Inferior parietal cortex (tissue), 1 donor: ENCODE measurements around the gene IGF1.

Experiments
- DNase-seq: peaks from one replicate; pipeline ENCODE4 v3.0.0-alpha.2; 2016; ENCODE audit errors: extremely low spot score

The IGF1 gene

DNA sequence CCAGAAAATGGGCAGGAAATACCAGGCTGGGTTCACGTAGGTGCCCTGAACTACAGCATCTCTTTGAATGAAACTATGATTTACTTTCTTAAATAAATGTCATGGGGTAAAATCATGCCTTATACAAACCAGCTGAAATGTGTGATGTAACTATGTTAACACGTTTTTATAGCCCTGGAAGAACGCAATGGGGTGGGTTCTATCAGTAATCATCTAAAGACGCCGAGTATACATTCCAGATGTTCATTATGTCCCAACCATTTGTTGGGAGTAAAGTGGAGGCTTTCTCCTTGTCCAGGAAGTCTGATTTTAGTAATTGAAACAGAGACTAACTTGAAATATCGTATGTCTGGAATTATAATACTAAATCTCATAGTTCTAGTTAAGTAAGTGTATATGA lies 16.2 kb upstream of the IGF1 start:
- no peak for DNase-seq

DNA sequence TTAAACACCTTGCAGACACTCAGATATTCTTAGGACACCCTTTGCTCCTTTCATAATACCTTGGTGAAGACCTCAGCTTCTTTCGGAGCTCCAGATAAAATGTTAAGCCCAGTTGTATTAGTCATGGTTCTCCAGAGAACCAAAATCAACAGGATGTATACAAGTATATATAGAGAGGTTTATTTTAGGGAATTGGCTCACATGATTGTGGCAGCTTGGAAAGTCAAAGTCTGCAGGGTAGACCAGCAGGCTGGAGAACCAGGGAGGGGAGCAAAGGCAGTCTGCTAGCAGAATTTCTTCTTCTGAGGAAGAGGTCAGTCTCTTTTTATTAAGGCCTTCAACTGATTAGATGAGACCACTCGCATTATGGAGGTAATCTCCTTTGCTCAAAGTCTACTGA lies 6.9 kb upstream of the IGF1 start:
- DNase-seq, result no peak

DNA sequence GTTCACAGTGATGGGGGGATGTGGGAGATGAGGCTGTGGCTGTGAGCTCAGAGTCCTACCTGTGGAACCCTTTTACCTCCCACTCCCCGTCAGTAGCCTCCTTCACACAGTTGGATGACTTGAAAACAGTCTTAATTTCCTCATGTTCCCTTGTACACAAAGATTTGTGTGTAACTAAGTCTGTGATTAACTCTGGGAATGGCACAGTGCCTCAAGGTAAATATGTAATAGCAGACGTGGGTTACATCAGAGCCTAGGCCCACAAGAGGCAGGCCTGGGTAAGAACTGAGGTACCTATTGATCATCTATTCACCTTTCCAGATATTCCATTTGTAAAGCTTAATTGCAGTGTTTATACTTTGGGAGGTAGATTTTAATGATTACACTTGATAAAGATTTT lies 5.8 kb upstream of the IGF1 start:
- no peak for DNase-seq

DNA sequence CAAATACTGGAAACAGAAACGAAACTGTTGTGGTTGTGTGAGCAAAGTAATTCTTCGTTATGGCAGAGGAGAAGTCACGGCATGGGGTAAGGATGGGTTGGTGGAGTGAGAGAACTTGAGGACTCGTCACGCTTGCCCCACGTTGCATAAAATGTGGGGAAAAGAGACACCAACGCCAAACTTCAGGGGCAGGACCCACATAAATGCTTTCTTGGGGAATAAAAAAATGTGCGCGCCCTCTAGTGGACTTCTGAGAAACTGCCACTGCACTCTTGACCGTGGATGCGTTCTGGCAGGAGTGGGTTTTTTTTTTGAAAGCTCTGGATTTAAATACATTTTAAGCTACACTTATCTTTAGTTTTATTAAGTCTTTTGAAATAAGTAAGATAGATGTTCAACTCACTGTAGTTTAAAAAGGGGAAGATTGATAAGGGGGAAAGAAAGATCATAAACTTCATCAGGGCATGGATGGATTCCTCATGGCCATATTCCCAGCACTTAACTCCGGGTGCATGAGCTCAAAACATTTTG lies 4.1 kb upstream of the IGF1 start:
- peak; percentile 78 for DNase-seq

DNA sequence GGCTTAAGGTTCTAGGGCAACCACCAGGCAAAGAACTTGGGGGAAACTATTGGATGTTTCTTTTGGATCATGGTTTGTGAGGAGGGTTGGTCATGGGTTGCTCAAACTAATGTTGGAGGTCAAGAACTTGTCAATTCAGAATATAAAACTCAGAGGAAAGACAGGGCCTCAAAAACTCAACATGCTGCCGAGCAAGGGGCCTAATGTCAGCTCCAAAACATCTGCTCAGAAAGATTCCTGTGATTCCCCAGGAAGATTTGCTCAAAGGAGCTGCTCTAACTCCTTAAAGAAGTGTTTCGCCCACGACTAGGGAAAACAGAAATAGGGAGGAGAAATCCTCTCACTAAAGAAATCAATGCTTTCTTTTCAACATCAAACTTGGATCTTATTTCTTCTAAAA lies 3.7 kb upstream of the IGF1 start:
- no peak for DNase-seq

GRCh38 chr12:102483466-102483865 lies 3.1 kb upstream of the IGF1 start:
- DNase-seq, result no peak

DNA sequence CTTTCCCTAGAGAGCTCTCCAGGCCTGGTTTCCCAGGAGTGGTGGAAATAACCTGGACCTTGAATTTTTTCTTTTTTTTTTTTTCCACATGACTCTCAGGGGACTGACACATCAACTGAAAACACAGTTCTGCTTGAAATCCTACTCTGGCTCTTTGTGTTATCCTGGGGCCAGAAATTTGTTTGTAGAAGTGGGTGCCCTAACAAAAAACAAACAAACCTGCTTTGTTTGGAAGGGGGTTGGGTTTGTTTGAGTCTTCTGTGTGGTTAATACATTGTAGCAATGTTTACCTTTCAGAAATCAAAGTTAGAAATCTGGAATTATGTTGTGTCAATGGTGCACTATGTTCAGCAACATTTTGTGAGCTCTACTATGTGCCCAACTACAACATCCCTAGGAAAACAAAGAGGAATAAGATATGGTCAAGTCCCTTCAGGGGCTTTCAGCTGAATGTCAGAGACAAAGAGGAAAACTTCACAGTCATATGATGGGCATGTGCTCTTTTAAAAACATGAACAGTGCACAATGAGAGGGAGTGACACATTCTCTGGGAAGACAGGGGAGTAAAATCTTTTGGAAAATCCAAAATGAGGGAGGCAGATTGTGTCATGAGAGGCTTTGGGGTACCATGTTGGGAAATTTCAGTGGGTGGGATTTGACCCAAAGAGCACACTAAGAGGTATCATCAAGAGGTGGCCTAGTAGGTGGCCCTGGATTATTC lies 1.5 kb upstream of the IGF1 start:
- DNase-seq, result no peak

- peak; percentile 31 for DNase-seq
These were observed 424 bp downstream of the IGF1 start for GRCh38 chr12:102479939-102480338.

DNA sequence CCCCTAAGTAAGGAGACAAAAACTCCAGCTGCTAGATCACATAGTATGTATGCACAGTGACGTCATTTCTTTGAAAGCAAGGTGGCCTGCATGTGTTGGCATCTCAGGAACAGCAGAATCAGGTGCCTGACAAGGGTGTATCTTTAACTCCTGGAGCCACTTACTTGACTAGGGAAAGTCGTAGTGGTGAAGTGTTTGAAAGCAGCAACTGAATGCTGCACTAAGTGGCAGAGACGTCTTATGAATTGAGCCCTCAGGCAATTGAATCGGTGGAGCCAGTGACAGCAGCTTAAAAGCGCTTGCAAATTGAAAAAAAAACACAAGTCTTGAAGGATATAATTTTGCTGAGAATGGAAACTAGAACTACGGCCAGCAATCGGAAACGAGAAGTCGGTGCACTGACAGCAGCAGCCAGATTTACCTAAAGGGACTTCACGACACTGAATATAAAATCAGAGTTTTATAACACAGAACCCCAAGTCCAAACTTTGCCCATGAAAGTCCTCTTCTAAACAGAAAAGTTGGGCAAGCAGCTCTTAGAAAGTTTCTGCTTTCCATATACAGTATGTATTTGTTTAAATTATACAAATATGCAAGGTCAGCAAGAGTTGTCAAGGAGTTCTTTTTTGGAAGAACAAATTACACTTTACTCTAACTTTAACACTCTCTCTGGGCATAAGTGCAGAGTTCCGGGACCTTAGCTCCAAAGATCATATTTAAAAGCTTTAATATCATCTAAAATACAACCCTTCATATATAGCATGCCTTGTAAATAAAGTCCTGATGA lies 1.1 kb downstream of the IGF1 start:
- peak; percentile 43 for DNase-seq

GRCh38 chr12:102478405-102479098 lies 1.8 kb downstream of the IGF1 start:
- no peak for DNase-seq

DNA sequence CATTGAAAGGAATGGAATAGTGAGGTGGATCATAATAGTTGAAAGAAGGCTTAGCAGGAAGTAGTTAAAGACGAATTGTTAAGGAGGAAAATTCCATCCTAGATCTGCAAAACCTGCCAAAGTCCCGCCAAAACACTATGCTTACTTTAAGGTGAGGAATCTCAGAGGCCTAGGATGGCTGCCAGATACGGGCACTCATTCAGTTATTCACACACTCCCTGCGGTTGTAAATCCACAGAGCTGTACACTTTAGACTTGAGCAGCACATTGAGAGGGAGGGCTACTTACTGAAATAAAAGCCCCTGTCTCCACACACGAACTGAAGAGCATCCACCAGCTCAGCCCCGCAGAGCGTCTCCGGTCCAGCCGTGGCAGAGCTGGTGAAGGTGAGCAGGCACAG lies 5.0 kb downstream of the IGF1 start:
- no peak for DNase-seq

DNA sequence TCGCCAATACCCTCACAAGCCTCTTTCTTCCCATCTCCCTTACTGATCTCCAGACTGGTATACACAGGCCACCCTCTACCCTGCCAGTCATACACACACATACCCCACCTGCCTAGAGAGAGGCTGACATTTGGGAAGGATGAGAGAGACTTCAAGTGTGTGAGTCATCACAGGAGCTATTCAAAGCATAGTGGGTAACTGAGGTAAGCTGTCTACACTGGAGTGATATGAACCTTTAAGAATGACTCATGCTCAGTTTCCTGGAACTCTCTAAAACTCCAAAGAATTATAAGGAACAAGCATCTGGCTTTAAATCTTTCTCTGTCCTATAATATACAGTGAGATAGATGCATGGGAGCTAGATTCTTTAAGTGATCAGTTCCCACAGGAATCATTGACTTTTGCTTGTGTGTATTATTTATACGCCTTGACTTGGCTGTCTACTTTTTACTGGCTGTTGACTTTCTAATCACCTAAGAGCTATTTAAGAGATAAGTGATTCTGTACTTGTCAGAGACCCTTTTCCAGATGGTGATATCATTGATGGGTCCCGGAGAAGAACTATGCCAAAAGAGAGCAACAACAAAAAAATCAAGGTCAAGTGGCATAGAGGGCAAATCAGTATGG lies 5.8 kb downstream of the IGF1 start:
- DNase-seq, result no peak

DNA sequence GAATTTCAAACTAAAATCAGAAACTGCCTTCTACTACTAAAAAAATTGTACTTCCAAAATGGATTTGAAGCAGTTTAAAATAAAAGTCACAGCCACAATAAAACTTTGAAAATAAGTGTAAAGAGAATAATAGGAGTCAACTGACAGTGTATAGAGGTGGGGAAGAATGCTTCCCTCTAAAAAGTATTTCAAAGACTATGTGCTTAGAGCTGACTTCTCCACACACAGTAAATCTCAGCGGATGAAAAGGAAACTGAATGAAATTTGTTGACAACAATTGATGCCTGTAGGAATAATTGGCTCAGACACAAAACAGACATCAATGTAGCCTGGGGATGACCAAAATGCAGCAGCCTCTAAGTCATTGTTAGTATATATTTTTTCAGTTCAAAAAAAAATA lies 7.9 kb downstream of the IGF1 start:
- no peak for DNase-seq

DNA sequence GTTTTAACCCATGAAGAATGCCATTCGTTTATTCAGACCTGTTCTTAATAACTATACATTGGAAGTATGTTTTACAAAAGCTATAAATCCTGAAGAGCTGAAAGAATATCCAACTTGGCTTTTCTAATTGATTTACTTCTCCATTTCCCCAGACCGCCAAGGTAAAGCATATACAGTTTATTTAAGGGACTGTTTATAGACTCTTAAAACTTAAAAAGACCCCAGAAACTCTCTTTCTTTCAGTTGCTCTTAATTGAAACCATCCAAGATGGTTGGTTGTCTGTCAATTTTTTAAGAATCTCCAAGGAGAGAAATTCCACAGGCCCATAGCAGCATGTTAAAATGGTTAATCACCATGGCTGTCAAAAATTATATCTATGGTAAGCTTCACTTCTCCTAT lies 8.8 kb downstream of the IGF1 start:
- DNase-seq, result no peak

DNA sequence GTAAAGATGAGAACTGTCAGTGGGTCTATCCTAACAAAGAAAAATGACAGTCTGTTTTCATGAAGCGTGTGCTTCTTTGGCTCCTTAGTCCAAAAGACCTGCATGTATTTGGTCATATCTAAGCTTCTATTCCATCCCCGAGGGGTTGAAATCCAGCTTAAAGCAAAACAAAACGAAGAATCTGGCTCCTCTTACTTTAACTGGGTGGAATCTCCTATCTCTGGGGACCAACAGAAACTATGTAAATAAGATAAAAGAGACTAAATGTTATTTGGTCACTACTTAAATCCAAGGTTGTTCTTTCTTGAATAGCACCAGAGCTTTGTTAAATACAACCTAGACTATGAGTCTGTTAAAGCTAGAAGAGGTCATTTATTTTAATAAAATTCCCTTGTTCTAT lies 9.4 kb downstream of the IGF1 start:
- no peak for DNase-seq

- no peak for DNase-seq
These were observed 12.0 kb downstream of the IGF1 start for GRCh38 chr12:102468261-102468915.

GRCh38 chr12:102465762-102466560 lies 14.4 kb downstream of the IGF1 start:
- no peak for DNase-seq

- no peak for DNase-seq
These were observed 16.6 kb downstream of the IGF1 start for GRCh38 chr12:102463659-102464249.

- no peak for DNase-seq
These were observed 17.4 kb downstream of the IGF1 start for GRCh38 chr12:102462795-102463465.

- DNase-seq, result no peak
These were observed 18.0 kb downstream of the IGF1 start for GRCh38 chr12:102462386-102462785.
